Erythroblast (primary cell): Measurements from ENCODE around the gene LOXHD1.

Experiments
- GATA1 ChIP-seq: IDR thresholded peaks from 2 replicates; pipeline ENCODE4 v1.6.1; 2011; ENCODE audit warnings: low read depth, mild to moderate bottlenecking, control low read depth, low read length, moderate library complexity
- POLR2A ChIP-seq: IDR thresholded peaks from 2 replicates; pipeline ENCODE4 v1.6.1; 2011; ENCODE audit warnings: mild to moderate bottlenecking, low read length

GRCh38 chr18:46449033-46449432 is 208.0 kb downstream of the LOXHD1 start:
- TF ChIP-seq POLR2A (no peak), GATA1 (no peak)
